K562 (cell line): Measurements from ENCODE around the gene TMIGD2. TPM values are rescaled to one million over a fixed set of nuclear protein-coding genes. Genes with fewer than 3 reads are reported as not detected.

ENCODE experiments used
- CTCFL ChIP-seq: IDR thresholded peaks from 2 replicates; pipeline ENCODE4 v1.6.1; 2011; ENCODE audit warnings: borderline replicate concordance, low read depth, mild to moderate bottlenecking, moderate library complexity, low read length; ENCODE audit not compliant: insufficient read depth, poor library complexity, severe bottlenecking
- E2F8 ChIP-seq: fragments of 450-650 bp; IDR thresholded peaks from 2 replicates; pipeline ENCODE4 v1.7.1; 2018; ENCODE audit warnings: mild to moderate bottlenecking, low read depth; ENCODE audit not compliant: partially characterized antibody
- FOXA3 ChIP-seq, 2 experiments: fragments of 450-650 bp in 1 of 2; sonication (generic) in 1 of 2; formaldehyde crosslinking; IDR thresholded peaks in 1 of 2; conservative IDR thresholded peaks in 1 of 2; 2 replicates each; pipeline versions ENCODE4 v1.4.0 to v1.8.0; 2020 to 2022; ENCODE audit warnings: mild to moderate bottlenecking in 2 of 2, missing genetic modification reagents in 1 of 2
- IRF1 ChIP-seq: sonication (generic); formaldehyde crosslinking; IDR thresholded peaks from 2 replicates; pipeline ENCODE4 v1.8.0; 2022; ENCODE audit warnings: missing genetic modification reagents, mild to moderate bottlenecking, borderline replicate concordance
- KAT7 ChIP-seq: sonication (generic); formaldehyde crosslinking; IDR thresholded peaks from 2 replicates; pipeline ENCODE4 v1.8.0; 2022; ENCODE audit warnings: missing genetic modification reagents, mild to moderate bottlenecking, borderline replicate concordance
- MAFK ChIP-seq: IDR thresholded peaks from 2 replicates; pipeline ENCODE4 v1.6.1; 2011; ENCODE audit warnings: low read length, improper control_type of control experiment
- MCM2 ChIP-seq: fragments of 450-650 bp; IDR thresholded peaks from 2 replicates; pipeline ENCODE4 v1.6.1; 2017; ENCODE audit warnings: low read depth, mild to moderate bottlenecking
- NCOA6 ChIP-seq: fragments of 450-650 bp; IDR thresholded peaks from 2 replicates; pipeline ENCODE4 v1.6.1; 2017; ENCODE audit warnings: mild to moderate bottlenecking
- NFE2 ChIP-seq: IDR thresholded peaks from 2 replicates; pipeline ENCODE4 v1.6.1; 2014; ENCODE audit warnings: antibody characterized with exemption, low read depth
- SRF ChIP-seq, 2 experiments: fragments of 250-450, 450-650 bp in 1 of 2; sonication (Bioruptor Pico) in 1 of 2; sonication (generic) in 1 of 2; formaldehyde crosslinking; IDR thresholded peaks; 2 replicates each; pipeline versions ENCODE4 v1.5.0 to v1.5.1; 2020 to 2022; ENCODE audit warnings: mild to moderate bottlenecking in 1 of 2, missing genetic modification reagents in 1 of 2
- USF2 ChIP-seq: sonication (generic); formaldehyde crosslinking; IDR thresholded peaks from 2 replicates; pipeline ENCODE4 v1.5.0; 2020; ENCODE audit warnings: missing genetic modification reagents
- ZBTB12 ChIP-seq: fragments of 250-450 bp; sonication (Bioruptor Pico); IDR thresholded peaks from 2 replicates; pipeline ENCODE4 v1.4.0; 2020
- ZNF143 ChIP-seq: sonication (generic); formaldehyde crosslinking; IDR thresholded peaks from 2 replicates; pipeline ENCODE4 v1.9.0; 2022; ENCODE audit warnings: mild to moderate bottlenecking, missing genetic modification reagents
- ZNF253 ChIP-seq: fragments of 250-450 bp; sonication (Bioruptor Pico); conservative IDR thresholded peaks from 2 replicates; pipeline ENCODE4 v1.6.1; 2021; ENCODE audit warnings: mild to moderate bottlenecking
- polyA plus RNA-seq, 8 experiments: library from polyadenylated mRNA; depleted of rRNA in 4 of 8; stranded (reverse) in 5 of 8; unstranded in 3 of 8; fragments of >200 nt; fragmentation: Nextera tagmentation in 2 of 8; fragmentation: Illumina TruSeq in 1 of 8; extraction: Ambion mirVana in 2 of 8; extraction: Trizol in 1 of 8; gene quantifications; 2 replicates each; pipeline versions ENCODE4 v1.2.1 to v1.2.3, GENCODE V29; 2011 to 2014; ENCODE audit warnings: inconsistent platforms in 1 of 8, missing spikeins in 1 of 8
- total RNA-seq, 7 experiments: library from RNA; depleted of rRNA in 6 of 7; stranded (reverse); fragments of >200 nt in 6 of 7; fragmentation: Illumina TruSeq in 2 of 7; extraction: Trizol in 2 of 7; gene quantifications; 2 replicates each; pipeline versions ENCODE4 v1.2.1 to v1.2.3, GENCODE V29; 2011 to 2021; ENCODE audit warnings: low replicate concordance in 1 of 7

The TMIGD2 gene
- total and polyA plus RNA-seq, 9 of the 15 experiments (the other 6 are each of a cell fraction or from before 2014, with no cell fraction given): not detected

GRCh38 chr19:4246767-4247593 is 55.2 kb downstream of the TMIGD2 start, which contains the start of gene YJU2 (continued):
- TF ChIP-seq IRF1 (CRISPR knock-in tag): no peak
- peak; percentile 69 for TF ChIP-seq CTCFL
- peak; percentile 38; the same call in 1 of the 2 replicates for TF ChIP-seq USF2 (CRISPR knock-in tag)
- TF ChIP-seq SRF (CRISPR knock-in tag; IDR thresholded peaks at IDR 0.05): peak in 1 of 2 experiments; percentile 34; a peak in 2 of 4 replicates
- TF ChIP-seq E2F8: peak; percentile 99
- TF ChIP-seq FOXA3 (CRISPR knock-in tag; conservative IDR thresholded peaks at IDR 0.05 in 1 of 2, IDR thresholded peaks at IDR 0.05 in 1 of 2): no peak
- no peak for TF ChIP-seq MAFK
- no peak for TF ChIP-seq MCM2
- no peak; the same call in 1 of the 2 replicates for TF ChIP-seq KAT7 (CRISPR knock-in tag)
- no peak for TF ChIP-seq ZNF253 (CRISPR knock-in tag)
- TF ChIP-seq ZNF143 (CRISPR knock-in tag): no peak
- TF ChIP-seq ZBTB12: peak; percentile 98
- no peak for TF ChIP-seq NFE2
- peak; percentile 54; the same call in 1 of the 2 replicates for TF ChIP-seq NCOA6
